GM23248 (cell line): ENCODE measurements around the gene COL23A1. TPM values are rescaled to one million over a fixed set of nuclear protein-coding genes. Genes with fewer than 3 reads are reported as not detected.
A peak's percentile ranks its signal among the peaks of the same experiment; 100 is the strongest.

ENCODE experiments used
- DNase-seq: peaks from one replicate; pipeline ENCODE4 v3.0.0-alpha.2; 2015
- H2AFZ ChIP-seq: fragments of 200-600 bp; sonication (generic); 2 replicates; pipeline ENCODE4 v1.6.1; 2016; ENCODE audit warnings: antibody characterized with exemption
- H3F3A ChIP-seq: fragments of 200-600 bp; sonication (generic); 2 replicates; pipeline ENCODE4 v1.6.1; 2016; ENCODE audit warnings: mild to moderate bottlenecking, antibody characterized with exemption, mixed run types; ENCODE audit not compliant: insufficient read depth
- H3K27ac ChIP-seq: fragments of 200-600 bp; sonication (generic); 2 replicates; pipeline ENCODE4 v1.5.1; 2016; ENCODE audit warnings: mild to moderate bottlenecking
- H3K27me3 ChIP-seq: fragments of 200-600 bp; sonication (generic); replicated peaks from 2 replicates; pipeline ENCODE4 v1.6.1; 2016; ENCODE audit warnings: mild to moderate bottlenecking; ENCODE audit not compliant: insufficient read depth
- H3K36me3 ChIP-seq: fragments of 200-600 bp; sonication (generic); 2 replicates; pipeline ENCODE4 v1.6.1; 2016; ENCODE audit warnings: low read depth, mild to moderate bottlenecking
- H3K4me1 ChIP-seq: fragments of 200-600 bp; sonication (generic); 2 replicates; pipeline ENCODE4 v1.6.1; 2016; ENCODE audit warnings: mild to moderate bottlenecking; ENCODE audit not compliant: insufficient read depth
- H3K4me2 ChIP-seq: fragments of 200-600 bp; sonication (generic); one replicate; pipeline ENCODE4 v1.6.1; 2016; ENCODE audit warnings: mild to moderate bottlenecking; ENCODE audit not compliant: unreplicated experiment
- H3K4me3 ChIP-seq: fragments of 200-600 bp; sonication (generic); 2 replicates; pipeline ENCODE4 v1.5.1; 2016; ENCODE audit warnings: mild to moderate bottlenecking
- H3K79me2 ChIP-seq: fragments of 200-600 bp; sonication (generic); 2 replicates; pipeline ENCODE4 v1.6.1; 2016; ENCODE audit warnings: mild to moderate bottlenecking; ENCODE audit not compliant: insufficient read depth
- H3K9ac ChIP-seq: fragments of 200-600 bp; sonication (generic); 2 replicates; pipeline ENCODE4 v1.6.1; 2016; ENCODE audit warnings: mild to moderate bottlenecking
- H3K9me2 ChIP-seq: fragments of 200-600 bp; sonication (generic); 2 replicates; pipeline ENCODE4 v1.6.1; 2016; ENCODE audit warnings: mixed run types, mild to moderate bottlenecking, moderate library complexity; ENCODE audit not compliant: insufficient read depth
- H3K9me3 ChIP-seq: fragments of 200-600 bp; sonication (generic); one replicate; pipeline ENCODE4 v1.6.1; 2017; ENCODE audit warnings: low read depth
- H4K20me1 ChIP-seq: fragments of 200-600 bp; sonication (generic); 2 replicates; pipeline ENCODE4 v1.6.0; 2016; ENCODE audit not compliant: insufficient read depth
- EZH2 ChIP-seq: fragments of 200-600 bp; sonication (generic); IDR thresholded peaks from 2 replicates; pipeline ENCODE4 v1.6.1; 2018; ENCODE audit warnings: antibody characterized with exemption, mild to moderate bottlenecking; ENCODE audit not compliant: insufficient read depth, poor library complexity, severe bottlenecking
- EZH2phosphoT487 ChIP-seq: fragments of 200-600 bp; sonication (generic); IDR thresholded peaks from 2 replicates; pipeline ENCODE4 v1.6.1; 2018; ENCODE audit warnings: antibody characterized with exemption, moderate library complexity, mild to moderate bottlenecking, low read depth; ENCODE audit not compliant: insufficient read depth
- WGBS, 2 experiments: methylation state at CpG; one replicate each; pipeline ENCODE4 v1.1.6; 2015 to 2017; ENCODE audit warnings: low lambda C conversion rate in 2 of 2, low coverage in 1 of 2; ENCODE audit errors: missing lambda C conversion rate in 2 of 2; 5-methylcytosine and 5-hydroxymethylcytosine counted together
- in situ Hi-C: fragments of 300-500 bp; cut with MboI; formaldehyde crosslinking; loops from 2 replicates; pipeline ENCODE4 v1.15.0; 2020
- polyA plus RNA-seq: library from polyadenylated mRNA; unstranded; fragments of >200 nt; fragmentation: Nextera tagmentation; extraction: Ambion mirVana; gene quantifications from 2 replicates; pipeline ENCODE4 v1.2.1, GENCODE V29; 2016
- total RNA-seq: library from RNA; depleted of rRNA; stranded (reverse); fragments of >200 nt; shearing (Covaris generic); gene quantifications from 2 replicates; pipeline ENCODE4 v1.2.3, GENCODE V29; 2014

The COL23A1 gene
- total and polyA plus RNA-seq, 2 experiments from 2014 or later = not detected

DNA sequence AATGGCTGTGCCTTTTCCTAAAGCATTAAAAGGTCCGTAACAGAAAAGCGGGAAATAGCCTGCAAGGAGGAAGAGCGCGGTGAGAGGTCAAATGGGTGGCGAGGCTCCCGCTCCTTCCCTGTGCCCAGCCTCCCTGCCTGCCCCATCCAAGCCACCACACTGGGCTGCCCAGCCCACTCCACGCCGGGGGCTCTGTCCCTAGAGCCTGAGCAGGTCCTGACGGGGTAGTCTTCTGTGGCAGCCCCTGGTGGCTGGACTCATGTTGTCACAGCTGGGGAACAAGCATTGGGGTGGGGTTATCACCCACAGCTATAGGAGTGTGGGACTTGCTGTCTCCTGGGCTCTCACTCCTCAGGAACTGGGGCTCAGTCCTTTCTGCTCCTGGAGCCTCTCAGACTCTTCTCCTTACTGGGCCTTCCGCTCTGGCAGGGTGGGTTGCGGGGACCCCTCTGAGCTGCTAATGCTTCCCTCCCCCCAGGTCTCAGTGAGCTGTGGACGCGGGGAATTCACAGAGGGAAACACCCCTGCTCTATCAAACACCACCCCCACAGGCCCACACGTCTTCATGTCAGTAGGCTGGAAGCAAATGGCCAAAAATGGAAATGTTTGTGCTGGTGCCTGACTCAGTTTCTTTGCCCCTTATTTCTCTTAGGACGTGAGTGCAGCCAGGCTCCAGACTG lies 205.2 kb downstream of the COL23A1 start:
- Histone ChIP-seq H3K9me2 (no peaks in the 10 kb centered on the region), H3K27ac (no peak overlapping the region), H3K27me3 (no peaks in the 10 kb centered on the region), H3K9me3 (no peaks in the 10 kb centered on the region), H3K4me2 (no peak overlapping the region), H3K4me1 (no peaks in the 10 kb centered on the region), H3K9ac (no peak overlapping the region), H3K36me3 (no peaks in the 10 kb centered on the region), H3K4me3 (no peak overlapping the region), H3F3A (no peaks in the 10 kb centered on the region), H2AFZ (no peak overlapping the region), H3K79me2 (no peaks in the 10 kb centered on the region), H4K20me1 (no peaks in the 10 kb centered on the region)
- no peak for DNase-seq
- WGBS, 2 experiments = 75 to 80% methylated on average over 12 to 15 of the region's 15 CpGs
- TF ChIP-seq EZH2 (no peak), EZH2phosphoT487 (no peak)
- in situ Hi-C loops = no loop called here

DNA sequence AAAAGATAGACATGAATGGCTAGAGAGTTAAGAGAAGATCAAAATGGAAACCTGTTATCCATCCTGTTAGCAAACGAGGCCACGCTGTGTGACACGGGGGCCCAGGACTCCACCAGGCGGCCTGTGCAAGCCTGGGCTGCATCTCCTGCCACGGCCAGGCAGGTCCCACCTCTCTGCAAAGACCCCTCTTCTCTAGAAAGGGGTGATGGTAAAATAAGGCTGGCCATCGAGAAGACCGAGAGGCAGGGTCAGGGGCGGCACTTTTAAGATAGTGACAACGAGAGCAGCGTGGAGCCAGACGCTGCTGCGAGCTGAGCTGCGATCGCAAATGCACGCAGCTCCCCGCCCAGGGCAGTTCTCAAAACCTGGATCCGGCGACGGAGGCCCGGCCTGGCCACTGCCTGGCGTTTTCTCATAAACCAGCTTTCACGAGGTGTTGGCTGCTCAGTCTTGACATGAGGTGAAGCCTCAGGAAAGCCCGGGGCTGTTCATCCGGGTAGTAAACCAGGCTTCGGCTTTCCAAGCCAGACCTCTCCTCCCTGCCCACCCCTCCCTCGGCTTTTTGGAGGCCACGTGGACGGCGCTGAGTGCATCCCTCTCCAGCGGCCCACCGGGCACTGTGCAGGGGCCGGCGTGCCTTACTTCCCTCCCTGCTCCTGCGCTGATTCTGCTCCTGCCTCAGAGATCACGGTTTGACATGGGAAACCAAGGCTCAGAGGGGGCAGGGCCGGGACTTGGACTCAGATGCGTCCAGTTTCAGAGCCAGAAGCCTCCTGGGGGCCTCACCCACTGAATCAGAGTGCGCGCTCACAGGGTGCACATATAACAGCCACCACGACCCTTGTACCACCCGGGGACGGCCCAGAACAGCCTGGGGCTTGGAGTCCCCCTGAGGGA lies 206.0 kb downstream of the COL23A1 start:
- Histone ChIP-seq H4K20me1 (no peaks in the 10 kb centered on the region), H3F3A (no peaks in the 10 kb centered on the region), H3K9me2 (no peaks in the 10 kb centered on the region), H3K9ac (no peak overlapping the region), H3K36me3 (no peaks in the 10 kb centered on the region), H3K4me3 (no peak overlapping the region), H3K9me3 (no peaks in the 10 kb centered on the region), H2AFZ (no peak overlapping the region), H3K79me2 (no peaks in the 10 kb centered on the region), H3K27ac (no peak overlapping the region), H3K27me3 (no peaks in the 10 kb centered on the region), H3K4me2 (no peak overlapping the region), H3K4me1 (no peaks in the 10 kb centered on the region)
- DNase-seq = peak; percentile 13
- TF ChIP-seq EZH2 (no peak), EZH2phosphoT487 (no peak)
- in situ Hi-C loops = no loop called here
- 34 to 40% methylated on average over 39 to 42 of the region's 42 CpGs for WGBS, 2 experiments

DNA sequence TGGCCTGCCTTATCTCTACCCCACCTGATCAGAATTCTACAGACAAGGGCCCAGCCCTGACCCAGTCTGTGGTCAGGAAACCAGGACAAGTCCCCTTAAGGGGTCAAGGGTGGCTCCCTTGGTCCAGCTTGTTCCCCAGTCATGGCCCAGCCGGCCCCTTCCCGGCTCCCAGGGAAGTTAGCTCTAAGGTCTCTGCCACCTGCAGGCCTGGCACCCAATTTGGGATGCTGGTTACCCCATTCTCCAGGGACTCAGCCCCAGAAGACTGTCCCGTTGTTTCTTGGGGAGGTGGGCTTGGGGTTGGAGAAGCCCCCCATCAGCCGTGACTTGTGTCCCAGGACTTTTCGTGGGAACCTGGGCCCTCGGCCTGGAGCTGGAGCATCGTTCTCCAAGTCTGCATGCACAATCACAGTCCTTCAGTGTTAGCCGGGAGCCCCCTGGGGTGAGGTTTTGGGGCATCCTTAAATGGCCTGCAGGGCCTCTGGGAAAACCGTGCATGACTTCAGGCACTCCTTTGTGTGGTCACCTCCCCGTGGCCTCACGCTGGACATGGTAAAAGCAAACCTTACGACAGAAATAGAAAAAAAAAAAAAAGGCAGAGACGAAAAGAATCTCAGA lies 206.8 kb downstream of the COL23A1 start:
- H3K27me3 ChIP-seq = no peaks in the 10 kb centered on the region
- 61 to 70% methylated on average over 13 of the region's 13 CpGs for WGBS, 2 experiments
- H2AFZ ChIP-seq = no peak overlapping the region
- H3K27ac ChIP-seq = no peak overlapping the region
- H3F3A ChIP-seq = no peaks in the 10 kb centered on the region
- no peak overlapping the region for H3K9ac ChIP-seq
- H3K9me2 ChIP-seq = no peaks in the 10 kb centered on the region
- H3K4me2 ChIP-seq = no peak overlapping the region
- H3K36me3 ChIP-seq = no peaks in the 10 kb centered on the region
- no peaks in the 10 kb centered on the region for H3K9me3 ChIP-seq
- no peaks in the 10 kb centered on the region for H3K4me1 ChIP-seq
- no peak overlapping the region for H3K4me3 ChIP-seq
- no peak for DNase-seq
- H4K20me1 ChIP-seq = no peaks in the 10 kb centered on the region
- no peak for TF ChIP-seq EZH2
- no peak for TF ChIP-seq EZH2phosphoT487
- in situ Hi-C loops = no loop called here
- no peaks in the 10 kb centered on the region for H3K79me2 ChIP-seq

DNA sequence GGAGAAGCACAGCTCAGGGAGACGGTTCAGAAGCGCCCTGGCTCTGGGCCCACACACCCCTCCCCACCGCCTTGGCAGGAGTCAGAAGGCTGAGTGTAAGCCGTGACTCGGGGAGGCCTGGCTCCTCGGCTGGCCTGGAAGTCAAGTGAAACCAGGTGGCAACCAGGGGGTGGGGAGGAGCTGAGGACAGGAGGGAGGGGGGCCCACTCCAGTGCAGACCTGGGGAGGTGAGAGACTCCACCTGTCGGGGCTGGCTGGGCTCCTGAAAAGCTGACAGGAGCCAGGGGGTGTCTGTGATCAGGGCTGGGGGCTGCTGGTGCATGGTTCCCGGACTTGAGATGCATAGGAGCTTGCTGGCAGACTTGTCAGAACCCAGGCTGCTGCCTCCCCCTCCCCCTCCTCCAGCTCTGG lies 207.4 kb downstream of the COL23A1 start:
- Histone ChIP-seq H3K4me2 (no peak overlapping the region), H3K79me2 (no peaks in the 10 kb centered on the region), H3K4me3 (no peak overlapping the region), H4K20me1 (no peaks in the 10 kb centered on the region), H3K27me3 (no peaks in the 10 kb centered on the region), H3K36me3 (no peaks in the 10 kb centered on the region), H3K4me1 (no peaks in the 10 kb centered on the region), H3K9ac (no peak overlapping the region), H3F3A (no peaks in the 10 kb centered on the region), H3K27ac (no peak overlapping the region), H3K9me2 (no peaks in the 10 kb centered on the region), H3K9me3 (no peaks in the 10 kb centered on the region), H2AFZ (no peak overlapping the region)
- in situ Hi-C loops = no loop called here
- TF ChIP-seq EZH2 = no peak
- TF ChIP-seq EZH2phosphoT487 = no peak
- no peak for DNase-seq
- 66 to 81% methylated on average over 6 to 8 of the region's 8 CpGs for WGBS, 2 experiments
